GM21529 (cell line): ENCODE data around the gene GRIK1.

ENCODE experiments used
- ATAC-seq: cut with Tn5 transposase; IDR thresholded peaks from one replicate; pipeline ENCODE4 v1.9.1; 2021; ENCODE audit not compliant: unreplicated experiment

The GRIK1 gene

GRCh38 chr21:29787361-29787909 lies 152.4 kb downstream of the GRIK1 start:
- ATAC-seq, result no peak

GRCh38 chr21:29786496-29787360 lies 153.1 kb downstream of the GRIK1 start:
- no peak for ATAC-seq

- no peak for ATAC-seq
Observed at GRCh38 chr21:29777160-29777559, 162.6 kb downstream of the GRIK1 start.

GRCh38 chr21:29775462-29775861 lies 164.3 kb downstream of the GRIK1 start:
- no peak for ATAC-seq

- ATAC-seq, result no peak
Observed at GRCh38 chr21:29771491-29772066, 168.2 kb downstream of the GRIK1 start.

- no peak for ATAC-seq
Observed at GRCh38 chr21:29763674-29764073, 176.1 kb downstream of the GRIK1 start.

- ATAC-seq, result no peak
Observed at GRCh38 chr21:29762570-29763082, 177.2 kb downstream of the GRIK1 start.

GRCh38 chr21:29753216-29753615 lies 186.6 kb downstream of the GRIK1 start:
- ATAC-seq, result no peak

GRCh38 chr21:29751473-29752185 lies 188.2 kb downstream of the GRIK1 start:
- no peak for ATAC-seq

GRCh38 chr21:29749957-29750356 lies 189.8 kb downstream of the GRIK1 start:
- no peak for ATAC-seq

- no peak for ATAC-seq
Observed at GRCh38 chr21:29749223-29749622, 190.6 kb downstream of the GRIK1 start.

GRCh38 chr21:29748391-29749167 lies 191.2 kb downstream of the GRIK1 start:
- ATAC-seq, result no peak

GRCh38 chr21:29741761-29742160 lies 198.0 kb downstream of the GRIK1 start:
- ATAC-seq, result no peak

- ATAC-seq, result no peak
Observed at GRCh38 chr21:29739176-29739575, 200.6 kb downstream of the GRIK1 start.

- no peak for ATAC-seq
Observed at GRCh38 chr21:29738730-29739129, 201.1 kb downstream of the GRIK1 start.

- no peak for ATAC-seq
Observed at GRCh38 chr21:29737186-29737585, 202.6 kb downstream of the GRIK1 start.

- ATAC-seq, result no peak
Observed at GRCh38 chr21:29730281-29730680, 209.5 kb downstream of the GRIK1 start.

GRCh38 chr21:29726044-29726443 lies 213.8 kb downstream of the GRIK1 start:
- no peak for ATAC-seq

GRCh38 chr21:29725025-29725736 lies 214.6 kb downstream of the GRIK1 start:
- no peak for ATAC-seq

- no peak for ATAC-seq
Observed at GRCh38 chr21:29721964-29722363, 217.8 kb downstream of the GRIK1 start.
